Ishikawa (cell line): ENCODE results near the gene EIF4E1B.

ENCODE experiments used
- EP300 ChIP-seq: IDR thresholded peaks from 2 replicates; pipeline ENCODE4 v1.6.1; 2012; ENCODE audit warnings: borderline replicate concordance
- MAX ChIP-seq: IDR thresholded peaks from 2 replicates; pipeline ENCODE4 v1.6.1; 2012
- TEAD4 ChIP-seq: IDR thresholded peaks from 2 replicates; pipeline ENCODE4 v1.6.1; 2012
- YY1 ChIP-seq: IDR thresholded peaks from 2 replicates; pipeline ENCODE4 v1.6.1; 2012; ENCODE audit warnings: low read depth

- TF ChIP-seq EP300 (no peak), TEAD4 (no peak), MAX (no peak), YY1 (no peak)
Observed at GRCh38 chr5:176595386-176595943, 35.0 kb upstream of the EIF4E1B start.
